AG04449 (cell line): ENCODE results near the gene SLC22A14.

Experiments
- CTCF ChIA-PET: fragments of 350-600 bp; formaldehyde crosslinking; extraction: SDS; loops from one replicate; lab custom pipeline; 2021; ENCODE audit warnings: antibody characterized with exemption; lab: Yijun Ruan, JAX
- POLR2A ChIA-PET: fragments of 400-600, 350-600 bp; formaldehyde crosslinking; extraction: SDS; loops from one replicate; lab custom pipeline; 2020; ENCODE audit warnings: antibody characterized with exemption, inconsistent platforms; lab: Yijun Ruan, JAX
- DNase-seq: peaks from one replicate; pipeline ENCODE4 v3.0.0-alpha.2; 2010; ENCODE audit warnings: low read depth, low spot score
- H3K4me3 ChIP-seq: 2 replicates; pipeline ENCODE4 v1.5.1; 2011; ENCODE audit warnings: low read depth, mild to moderate bottlenecking, control low read depth, low read length
- CTCF ChIP-seq: IDR thresholded peaks from one replicate; pipeline ENCODE4 v1.5.1; 2011; ENCODE audit warnings: mild to moderate bottlenecking, moderate library complexity, low read length, control low read depth, inconsistent platforms; ENCODE audit not compliant: insufficient read depth; ENCODE audit errors: missing control alignments

The SLC22A14 gene

GRCh38 chr3:38345879-38346586 lies 63.9 kb downstream of the SLC22A14 start:
- POLR2A ChIA-PET, result interaction anchor here (1.0 kb wide), 1 partner anchor 181 kb away, joined by 4 read pairs; the partner anchor contains the start of gene OXSR1
- CTCF ChIA-PET, result interaction anchor here (0.8 to 4.7 kb wide), 57 partner anchors 8 to 372 kb away, joined by 3 to 95 read pairs (median 5); partner anchors contain the start of genes ACAA1, EXOG and MYD88
- no peak for DNase-seq
- H3K4me3 ChIP-seq, result peak overlapping the region; percentile 84
- TF ChIP-seq CTCF, result no peak

- ChIA-PET CTCF (interaction anchor here (0.5 to 4.7 kb wide), 60 partner anchors 8 to 373 kb away, joined by 3 to 95 read pairs (median 5); partner anchors contain the start of genes ACAA1, EXOG and MYD88), POLR2A (interaction anchor here (1.0 kb wide), 1 partner anchor 182 kb away, joined by 4 read pairs; the partner anchor contains the start of gene OXSR1)
- peak within 1 kb of the TSS; percentile 84 for H3K4me3 ChIP-seq
- peak; percentile 94 for TF ChIP-seq CTCF
- no peak for DNase-seq
These were observed 64.7 kb downstream of the SLC22A14 start, which contains the start of gene XYLB for GRCh38 chr3:38346587-38347410. Gene XYLB (plus strand): TSS chr3:38346785. CDS start chr3:38346869, 84 bp downstream.

GRCh38 chr3:38347421-38348200 lies 65.5 kb downstream of the SLC22A14 start:
- no peak for TF ChIP-seq CTCF
- CTCF ChIA-PET, result interaction anchor here (1.0 to 4.7 kb wide), 19 partner anchors 10 to 351 kb away, joined by 3 to 95 read pairs (median 10); partner anchors contain the start of genes ACAA1 and MYD88
- POLR2A ChIA-PET, result no interaction called here
- no peak for DNase-seq
- H3K4me3 ChIP-seq, result peak overlapping the region; percentile 84

GRCh38 chr3:38348903-38349302 lies 66.8 kb downstream of the SLC22A14 start:
- no peak for TF ChIP-seq CTCF
- peak; percentile 45 for DNase-seq
- POLR2A ChIA-PET, result no interaction called here
- CTCF ChIA-PET, result interaction anchor here (1.6 kb wide), 1 partner anchor 131 kb away, joined by 7 read pairs; no protein-coding TSS in a partner anchor
- H3K4me3 ChIP-seq, result no peak overlapping the region

GRCh38 chr3:38349684-38350359 lies 67.7 kb downstream of the SLC22A14 start:
- ChIA-PET CTCF (interaction anchor here (1.6 kb wide), 1 partner anchor 131 kb away, joined by 7 read pairs; no protein-coding TSS in a partner anchor), POLR2A (no interaction called here)
- no peak for TF ChIP-seq CTCF
- H3K4me3 ChIP-seq, result no peak overlapping the region
- DNase-seq, result no peak
